Stimulated activated CD4-positive, alpha-beta T cell treated with anti-CD3 and anti-CD28 coated beads, Interleukin-1b, Interleukin-23, amount 100 ng/mL, for 48 hours (primary cell): ENCODE results near the gene SLC8A1.

Experiments used
- DNase-seq: peaks from one replicate; pipeline ENCODE4 v3.0.0-alpha.2; 2020

The SLC8A1 gene

GRCh38 chr2:40348038-40348437, 103.9 kb downstream of the SLC8A1 start:
- DNase-seq = no peak

- DNase-seq = no peak
Measured at GRCh38 chr2:40346535-40347354, 105.1 kb downstream of the SLC8A1 start.

GRCh38 chr2:40344364-40344763, 107.5 kb downstream of the SLC8A1 start:
- DNase-seq = no peak

GRCh38 chr2:40343902-40344301, 108.0 kb downstream of the SLC8A1 start:
- no peak for DNase-seq

- no peak for DNase-seq
Measured at GRCh38 chr2:40341198-40341597, 110.7 kb downstream of the SLC8A1 start.

GRCh38 chr2:40339026-40339425, 112.9 kb downstream of the SLC8A1 start:
- no peak for DNase-seq

- DNase-seq = no peak
Measured at GRCh38 chr2:40332191-40332826, 119.6 kb downstream of the SLC8A1 start.

- DNase-seq = no peak
Measured at GRCh38 chr2:40330096-40330495, 121.8 kb downstream of the SLC8A1 start.

GRCh38 chr2:40329739-40330030, 122.2 kb downstream of the SLC8A1 start:
- DNase-seq = no peak

GRCh38 chr2:40325116-40325515, 126.8 kb downstream of the SLC8A1 start:
- DNase-seq = no peak

GRCh38 chr2:40324656-40325055, 127.2 kb downstream of the SLC8A1 start:
- DNase-seq = no peak

GRCh38 chr2:40321822-40322221, 130.1 kb downstream of the SLC8A1 start:
- no peak for DNase-seq

- DNase-seq = no peak
Measured at GRCh38 chr2:40321016-40321623, 130.8 kb downstream of the SLC8A1 start.

- DNase-seq = no peak
Measured at GRCh38 chr2:40318921-40319320, 133.0 kb downstream of the SLC8A1 start.

- no peak for DNase-seq
Measured at GRCh38 chr2:40317761-40318160, 134.1 kb downstream of the SLC8A1 start.

- DNase-seq = no peak
Measured at GRCh38 chr2:40317046-40317445, 134.8 kb downstream of the SLC8A1 start.

GRCh38 chr2:40316620-40317019, 135.3 kb downstream of the SLC8A1 start:
- DNase-seq = no peak

- DNase-seq = no peak
Measured at GRCh38 chr2:40315683-40316082, 136.2 kb downstream of the SLC8A1 start.

GRCh38 chr2:40311026-40311425, 140.9 kb downstream of the SLC8A1 start:
- DNase-seq = no peak

GRCh38 chr2:40310303-40310702, 141.6 kb downstream of the SLC8A1 start:
- DNase-seq = no peak

GRCh38 chr2:40304340-40304739, 147.6 kb downstream of the SLC8A1 start:
- no peak for DNase-seq

GRCh38 chr2:40303746-40304145, 148.1 kb downstream of the SLC8A1 start:
- DNase-seq = no peak

GRCh38 chr2:40302751-40303325, 149.1 kb downstream of the SLC8A1 start:
- no peak for DNase-seq

GRCh38 chr2:40300391-40300790, 151.5 kb downstream of the SLC8A1 start:
- DNase-seq = no peak
